HL-60 (cell line): Measurements from ENCODE around the gene ARSG.

ENCODE experiments used
- DNase-seq, 2 experiments: peaks; one replicate each; pipeline ENCODE4 v3.0.0-alpha.2; 2010 to 2020; ENCODE audit warnings: low read depth in 1 of 2, low spot score in 1 of 2
- H3K27ac ChIP-seq: fragments of 250-450 bp; sonication (Bioruptor Pico); replicated peaks from 2 replicates; pipeline ENCODE4 v1.5.1; 2020; ENCODE audit warnings: mild to moderate bottlenecking, moderate library complexity
- H3K27me3 ChIP-seq: fragments of 250-450 bp; sonication (Bioruptor Pico); 2 replicates; pipeline ENCODE4 v1.5.1; 2021; ENCODE audit warnings: mild to moderate bottlenecking, moderate library complexity; ENCODE audit not compliant: insufficient read depth, poor library complexity, severe bottlenecking
- H3K4me3 ChIP-seq: replicated peaks from 2 replicates; pipeline ENCODE4 v1.5.1; 2011; ENCODE audit warnings: mild to moderate bottlenecking, control low read depth, low read length; ENCODE audit not compliant: insufficient read depth
- CTCF ChIP-seq: IDR thresholded peaks from one replicate; pipeline ENCODE4 v1.5.1; 2011; ENCODE audit warnings: low read length, control low read depth, inconsistent platforms; ENCODE audit not compliant: insufficient read depth
- GABPA ChIP-seq: IDR thresholded peaks from 2 replicates; pipeline ENCODE4 v1.6.1; 2012; ENCODE audit warnings: low read depth
- POLR2AphosphoS5 ChIP-seq: IDR thresholded peaks from 2 replicates; pipeline ENCODE4 v1.6.1; 2012; ENCODE audit warnings: low read depth
- REST ChIP-seq: IDR thresholded peaks from 2 replicates; pipeline ENCODE4 v1.6.1; 2012; ENCODE audit warnings: low read depth; ENCODE audit not compliant: insufficient replicate concordance
- SPI1 ChIP-seq: IDR thresholded peaks from 2 replicates; pipeline ENCODE4 v1.6.1; 2012; ENCODE audit warnings: low read depth, mild to moderate bottlenecking, borderline replicate concordance

Gene ARSG

GRCh38 chr17:68324114-68324513 is 32.8 kb downstream of the ARSG start:
- no peak for DNase-seq
- Histone ChIP-seq H3K27ac (no peak overlapping the region), H3K27me3 (no peaks in the 10 kb centered on the region), H3K4me3 (no peak overlapping the region)
- TF ChIP-seq POLR2AphosphoS5 = no peak
- TF ChIP-seq REST = no peak
- TF ChIP-seq CTCF = no peak
- TF ChIP-seq SPI1 = no peak
- no peak for TF ChIP-seq GABPA

GRCh38 chr17:68324654-68325336 is 33.5 kb downstream of the ARSG start:
- DNase-seq = no peak
- TF ChIP-seq SPI1 = no peak
- no peak for TF ChIP-seq POLR2AphosphoS5
- no peak for TF ChIP-seq CTCF
- no peak for TF ChIP-seq GABPA
- TF ChIP-seq REST = no peak
- Histone ChIP-seq H3K4me3 (no peak overlapping the region), H3K27ac (no peak overlapping the region), H3K27me3 (no peaks in the 10 kb centered on the region)

GRCh38 chr17:68325961-68326360 is 34.7 kb downstream of the ARSG start:
- Histone ChIP-seq H3K27me3 (no peaks in the 10 kb centered on the region), H3K4me3 (no peak overlapping the region), H3K27ac (no peak overlapping the region)
- no peak for DNase-seq
- TF ChIP-seq GABPA = no peak
- no peak for TF ChIP-seq CTCF
- no peak for TF ChIP-seq SPI1
- no peak for TF ChIP-seq REST
- no peak for TF ChIP-seq POLR2AphosphoS5
